ENCODE measurements around the gene CD300LG. TPM values are rescaled to one million over a fixed set of nuclear protein-coding genes. Genes with fewer than 3 reads are reported as not detected.

Gene CD300LG
- total and polyA plus RNA-seq, 9 donors = 0.13 to 6.8 (median 2.1) TPM

GRCh38 chr17:43852571-43852970, 5.6 kb downstream of the CD300LG start:
- no peaks in the 10 kb centered on the region for H3K27me3 ChIP-seq
- H3K4me3 ChIP-seq = no peak overlapping the region
- 93 to 95% (median 95%) methylated on average over 8 of the region's 8 CpGs for WGBS, 3 donors
- H3K4me1 ChIP-seq (ENCODE audit: insufficient read depth) = no peaks in the 10 kb centered on the region
- H3K9me3 ChIP-seq = no peaks in the 10 kb centered on the region
- DNase-seq = no peak
- intact Hi-C loops (cut with DNase I) = loop anchor here in 1 of 4 donors (5.0 kb wide), 1 partner anchor 270 kb away; no protein-coding TSS in a partner anchor
- TF ChIP-seq CTCF (IDR thresholded peaks at IDR 0.05) (no peak), POLR2A (IDR thresholded peaks at IDR 0.05) (no peak), EP300 (IDR thresholded peaks at IDR 0.05) (no peak)
- no peak overlapping the region for H3K27ac ChIP-seq
- H3K36me3 ChIP-seq = no peaks in the 10 kb centered on the region

- intact Hi-C loops (cut with DNase I) = loop anchor here in 1 of 4 donors (5.0 kb wide), 1 partner anchor 271 kb away; no protein-coding TSS in a partner anchor
- no peak overlapping the region for H3K4me3 ChIP-seq
- no peak for DNase-seq
- H3K27me3 ChIP-seq = no peaks in the 10 kb centered on the region
- TF ChIP-seq POLR2A (IDR thresholded peaks at IDR 0.05) (no peak), EP300 (IDR thresholded peaks at IDR 0.05) (no peak), CTCF (IDR thresholded peaks at IDR 0.05) (no peak)
- 76 to 81% (median 77%) methylated on average over 7 of the region's 7 CpGs for WGBS, 3 donors
- H3K36me3 ChIP-seq = no peaks in the 10 kb centered on the region
- H3K4me1 ChIP-seq (ENCODE audit: insufficient read depth) = no peaks in the 10 kb centered on the region
- no peak overlapping the region for H3K27ac ChIP-seq
- H3K9me3 ChIP-seq = no peaks in the 10 kb centered on the region
Measured at GRCh38 chr17:43853546-43853945, 6.6 kb downstream of the CD300LG start.

- intact Hi-C loops (cut with DNase I) = loop anchor here in 1 of 4 donors (5.0 kb wide), 1 partner anchor 272 kb away; no protein-coding TSS in a partner anchor
- no peak overlapping the region for H3K27ac ChIP-seq
- 72 to 82% (median 79%) methylated on average over 8 of the region's 8 CpGs for WGBS, 3 donors
- TF ChIP-seq POLR2A (IDR thresholded peaks at IDR 0.05) = no peak
- TF ChIP-seq CTCF (IDR thresholded peaks at IDR 0.05) = no peak
- no peak for TF ChIP-seq EP300 (IDR thresholded peaks at IDR 0.05)
- no peak overlapping the region for H3K4me3 ChIP-seq
- H3K9me3 ChIP-seq = no peaks in the 10 kb centered on the region
- no peaks in the 10 kb centered on the region for H3K4me1 ChIP-seq (ENCODE audit: insufficient read depth)
- H3K36me3 ChIP-seq = no peaks in the 10 kb centered on the region
- DNase-seq = no peak
- no peaks in the 10 kb centered on the region for H3K27me3 ChIP-seq
Measured at GRCh38 chr17:43854498-43854897, 7.5 kb downstream of the CD300LG start.

- intact Hi-C loops (cut with DNase I) = no loop called here
- no peaks in the 10 kb centered on the region for H3K36me3 ChIP-seq
- H3K4me3 ChIP-seq = no peak overlapping the region
- H3K9me3 ChIP-seq = no peaks in the 10 kb centered on the region
- 83 to 92% (median 89%) methylated on average over 6 to 9 of the region's 9 CpGs for WGBS, 3 donors
- DNase-seq = no peak
- no peak overlapping the region for H3K27ac ChIP-seq
- no peak for TF ChIP-seq EP300 (IDR thresholded peaks at IDR 0.05)
- no peaks in the 10 kb centered on the region for H3K4me1 ChIP-seq (ENCODE audit: insufficient read depth)
- no peaks in the 10 kb centered on the region for H3K27me3 ChIP-seq
Measured at GRCh38 chr17:43855061-43855460, 8.1 kb downstream of the CD300LG start.

- DNase-seq = no peak
- H3K4me3 ChIP-seq = no peak overlapping the region
- intact Hi-C loops (cut with DNase I) = no loop called here
- 82 to 84% (median 83%) methylated on average over 3 of the region's 3 CpGs for WGBS, 3 donors
- H3K27me3 ChIP-seq = no peaks in the 10 kb centered on the region
- H3K36me3 ChIP-seq = no peaks in the 10 kb centered on the region
- no peaks in the 10 kb centered on the region for H3K9me3 ChIP-seq
- no peak overlapping the region for H3K27ac ChIP-seq
- peaks cover 1% of the 10 kb centered on the region for H3K4me1 ChIP-seq (ENCODE audit: insufficient read depth)
- TF ChIP-seq EP300 (IDR thresholded peaks at IDR 0.05) = no peak
- TF ChIP-seq POLR2A (IDR thresholded peaks at IDR 0.05) = no peak
- TF ChIP-seq CTCF (IDR thresholded peaks at IDR 0.05) = no peak
Measured at GRCh38 chr17:43856141-43856540, 9.2 kb downstream of the CD300LG start.

Data from ovary (tissue), 9 donors.